Activated CD4-positive, alpha-beta T cell treated with anti-CD3 and anti-CD28 coated beads for 24 hours (primary cell): ENCODE measurements around the gene GPLD1.

Source experiments
- DNase-seq, 2 donors: peaks; one replicate each; pipeline ENCODE4 v3.0.0-alpha.2; 2020; ENCODE audit warnings: low read depth in 2 of 2

Gene GPLD1

DNA sequence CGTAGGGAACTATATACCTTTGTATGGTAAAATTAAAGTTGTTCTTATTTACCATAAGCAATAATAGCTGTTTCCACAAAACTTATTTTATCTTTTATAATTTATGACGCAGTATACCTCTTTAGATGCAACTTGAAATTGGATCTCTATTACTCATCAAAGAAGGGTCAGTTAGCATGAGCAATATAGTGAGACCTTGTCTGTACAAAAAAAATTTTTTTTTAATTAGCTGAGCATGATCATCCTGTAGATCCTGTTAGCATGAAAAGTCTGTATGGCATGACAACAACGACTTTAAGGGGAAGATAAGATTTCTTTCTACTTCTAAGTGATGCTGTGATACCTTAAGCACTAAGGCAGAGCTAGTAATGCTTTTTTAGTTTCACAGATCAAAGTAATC lies 11.3 kb upstream of the GPLD1 start:
- no peak for DNase-seq

DNA sequence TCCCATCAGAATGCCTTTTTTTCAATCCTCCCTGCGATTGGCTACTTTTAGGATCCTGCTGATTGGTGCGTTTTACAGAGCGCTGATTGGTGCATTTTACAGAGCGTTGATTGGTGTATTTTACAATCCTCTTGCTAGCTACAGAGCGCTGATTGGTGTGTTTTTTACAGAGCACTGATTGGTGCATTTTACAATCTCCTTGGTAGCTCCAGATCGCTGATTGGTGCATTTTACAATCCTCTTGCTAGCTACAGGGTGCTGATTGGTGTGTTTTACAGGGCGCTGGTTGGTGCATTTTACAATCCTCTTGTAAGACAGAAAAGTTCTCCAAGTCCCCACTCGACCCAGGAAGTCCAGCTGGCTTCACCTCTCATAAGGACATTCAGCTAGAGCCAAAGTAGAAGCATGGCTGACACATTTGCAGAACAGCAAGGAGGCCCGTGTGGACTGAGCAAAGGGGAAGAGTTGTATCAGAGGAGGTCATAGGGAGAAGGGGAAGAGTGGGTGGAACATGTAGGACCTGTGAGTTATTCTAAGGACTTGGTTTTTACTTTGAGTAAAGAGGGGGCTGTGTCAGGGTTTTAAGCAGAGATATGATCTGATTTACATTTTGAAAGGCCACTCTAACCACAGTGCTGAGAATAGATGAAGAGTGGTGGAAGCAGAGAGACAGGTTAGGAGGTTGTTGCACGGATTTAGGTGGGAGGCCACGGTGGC lies 8.0 kb upstream of the GPLD1 start:
- DNase-seq, result no peak

DNA sequence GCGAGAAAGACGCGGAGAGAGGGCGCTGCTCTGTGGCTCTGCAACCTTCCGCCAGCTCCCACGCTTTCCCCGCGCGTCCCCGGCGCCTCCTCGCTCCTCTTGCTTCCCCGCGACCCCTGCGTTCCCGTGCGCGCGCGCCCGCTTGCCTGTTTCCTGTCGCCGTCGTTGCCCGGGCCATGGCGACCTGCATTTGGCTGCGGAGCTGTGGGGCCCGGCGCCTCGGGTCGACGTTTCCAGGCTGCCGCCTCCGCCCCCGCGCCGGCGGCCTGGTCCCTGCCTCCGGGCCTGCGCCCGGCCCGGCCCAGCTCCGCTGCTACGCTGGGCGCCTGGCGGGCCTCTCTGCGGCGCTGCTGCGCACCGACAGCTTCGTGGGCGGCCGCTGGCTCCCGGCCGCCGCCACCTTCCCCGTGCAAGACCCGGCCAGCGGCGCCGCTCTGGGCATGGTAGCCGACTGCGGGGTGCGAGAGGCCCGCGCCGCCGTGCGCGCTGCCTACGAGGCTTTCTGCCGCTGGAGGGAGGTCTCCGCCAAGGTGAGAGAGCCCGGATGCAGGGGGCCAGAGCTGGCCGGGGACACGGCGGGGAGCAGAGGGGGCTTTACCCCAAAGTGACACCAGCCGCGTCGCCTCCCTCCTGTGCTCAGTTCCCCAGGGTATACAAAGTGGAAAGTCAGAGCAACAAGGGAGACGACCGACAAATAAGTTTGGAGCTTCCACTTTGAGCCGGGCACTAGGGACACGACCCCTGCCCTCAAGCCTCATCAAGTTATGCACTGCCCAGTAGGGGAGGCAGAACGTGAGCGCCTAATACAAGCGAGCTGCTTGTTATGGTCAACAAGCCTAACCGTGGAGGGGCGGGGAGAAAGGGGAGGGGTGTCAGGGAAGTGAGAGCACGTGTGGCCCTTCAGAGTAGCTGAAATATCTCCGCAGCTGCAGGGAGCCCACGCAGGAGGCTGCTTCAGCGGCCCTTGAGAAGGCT lies 5.7 kb upstream of the GPLD1 start, which contains the start of gene ALDH5A1:
Gene ALDH5A1, plus strand, starts transcription at position 149 of the 975 bp plus-strand sequence. Its CDS starts 28 bp downstream, at position 177.
- DNase-seq, result peak; percentile 67 to 75

DNA sequence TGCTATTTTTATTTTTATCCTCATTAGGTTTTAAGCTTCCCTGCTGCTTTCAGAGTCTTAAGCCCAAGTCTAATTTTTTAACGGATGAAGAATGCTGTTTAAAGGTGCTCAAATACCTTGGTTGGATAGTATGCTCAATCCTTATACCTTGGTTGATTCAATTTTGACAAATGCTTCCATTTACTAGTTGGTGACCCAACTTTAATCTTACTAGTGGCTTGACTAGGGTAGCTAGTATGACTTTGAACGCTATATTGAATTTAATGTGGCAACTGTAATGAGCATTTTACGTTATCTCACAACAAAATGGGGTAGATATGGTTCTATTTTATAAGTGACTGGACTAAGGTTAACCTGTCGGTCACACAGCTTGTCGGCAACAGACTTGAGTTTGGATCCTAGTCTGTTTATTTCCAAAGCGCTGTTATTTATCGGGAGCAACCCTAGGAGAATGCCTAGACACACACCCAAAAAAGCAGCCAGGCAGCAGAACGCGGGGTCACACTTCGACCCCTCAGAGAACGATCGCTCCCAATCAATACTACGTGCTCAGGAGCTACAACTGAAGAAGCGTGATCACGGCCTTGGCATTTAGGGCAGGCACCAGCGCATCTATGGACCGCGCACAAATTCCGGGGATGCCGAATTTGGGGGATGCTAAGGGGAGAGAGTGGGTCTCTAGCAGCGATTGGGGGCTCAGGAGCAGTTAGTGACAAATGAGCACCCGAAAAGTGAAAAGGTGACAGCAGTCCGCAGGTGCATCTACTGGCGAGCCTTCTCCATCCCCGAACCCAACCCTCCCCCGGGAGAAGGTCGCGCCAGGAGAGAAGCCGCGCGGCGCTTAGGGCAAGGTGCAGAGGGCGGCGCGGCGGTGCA lies 4.8 kb upstream of the GPLD1 start:
- DNase-seq, result no peak

DNA sequence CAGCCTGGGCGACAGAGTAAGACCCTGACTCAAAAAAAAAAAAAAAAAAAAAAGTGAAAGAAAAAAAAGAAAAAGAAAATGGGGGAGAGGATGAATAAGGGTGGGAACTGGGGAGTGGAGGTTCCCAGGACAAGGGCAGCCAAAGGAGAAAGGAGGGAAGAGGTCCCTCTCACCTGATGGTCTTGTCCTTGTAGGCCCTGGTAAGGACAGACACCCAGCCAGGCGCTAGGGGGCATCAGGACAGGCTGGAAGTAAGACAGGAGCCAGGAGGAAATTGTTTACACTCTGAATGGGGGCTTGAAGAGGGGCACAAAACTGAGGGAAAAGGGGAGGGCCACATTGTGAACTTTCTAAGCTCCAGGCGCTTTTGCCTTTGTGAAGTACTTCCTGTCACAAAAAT lies 3.1 kb upstream of the GPLD1 start:
- DNase-seq, result no peak

DNA sequence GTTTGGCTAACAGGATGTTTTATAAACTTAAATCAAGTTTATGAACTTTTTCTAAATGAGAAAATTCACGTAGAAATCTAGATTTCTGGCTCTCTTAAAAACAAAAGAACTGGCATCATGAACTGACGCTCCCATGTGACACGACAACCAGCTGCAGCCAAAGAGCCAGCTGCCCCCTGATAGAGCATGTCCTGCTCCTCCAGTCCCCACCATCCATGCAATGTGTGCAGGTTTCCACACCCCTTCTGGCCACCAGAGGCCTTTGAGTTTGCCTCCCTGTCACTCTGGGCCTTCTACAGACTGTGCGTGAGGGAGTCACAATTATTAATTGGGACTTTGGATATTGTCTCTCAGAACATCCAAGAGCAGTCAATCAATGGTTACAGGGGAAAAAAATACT lies 1.6 kb upstream of the GPLD1 start:
- no peak for DNase-seq

DNA sequence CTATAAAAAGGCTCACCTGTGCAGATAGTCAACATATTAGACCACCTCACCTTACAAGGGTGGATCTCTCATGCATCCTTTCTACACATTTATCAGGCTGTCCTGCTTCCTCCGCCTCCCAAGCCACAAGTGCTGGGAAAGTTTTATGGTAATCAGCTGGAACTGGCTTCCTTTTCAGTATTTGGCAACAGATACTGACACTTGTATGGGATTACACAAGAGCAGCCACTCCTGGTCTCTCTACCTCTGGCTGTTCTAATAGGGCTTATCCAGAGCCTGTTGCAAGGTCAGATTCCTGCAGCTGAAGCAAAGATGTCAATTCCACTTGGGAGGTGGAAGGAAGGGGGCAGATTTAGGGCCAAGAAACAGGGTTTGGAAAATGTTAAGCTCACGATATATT lies 503 bp upstream of the GPLD1 start:
- DNase-seq, result no peak

DNA sequence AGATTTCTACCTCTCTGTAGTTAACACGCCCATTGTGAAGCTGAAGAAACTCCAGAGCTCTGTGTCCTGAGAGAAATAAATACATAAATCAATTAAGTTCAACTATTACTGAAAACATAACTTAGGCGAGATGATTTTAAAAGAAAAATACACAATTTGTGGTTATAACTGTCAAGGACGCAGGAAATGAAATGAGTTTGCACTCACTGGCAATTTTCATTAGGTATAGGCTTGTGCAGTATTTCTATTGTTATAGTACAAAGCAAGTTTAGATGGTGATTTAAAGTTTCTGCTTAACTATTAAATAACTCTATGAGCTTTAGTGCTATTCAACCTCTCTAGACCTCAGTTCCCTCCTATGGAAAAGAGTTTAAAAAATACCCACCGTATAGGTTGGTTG lies 3.3 kb downstream of the GPLD1 start:
- no peak for DNase-seq

DNA sequence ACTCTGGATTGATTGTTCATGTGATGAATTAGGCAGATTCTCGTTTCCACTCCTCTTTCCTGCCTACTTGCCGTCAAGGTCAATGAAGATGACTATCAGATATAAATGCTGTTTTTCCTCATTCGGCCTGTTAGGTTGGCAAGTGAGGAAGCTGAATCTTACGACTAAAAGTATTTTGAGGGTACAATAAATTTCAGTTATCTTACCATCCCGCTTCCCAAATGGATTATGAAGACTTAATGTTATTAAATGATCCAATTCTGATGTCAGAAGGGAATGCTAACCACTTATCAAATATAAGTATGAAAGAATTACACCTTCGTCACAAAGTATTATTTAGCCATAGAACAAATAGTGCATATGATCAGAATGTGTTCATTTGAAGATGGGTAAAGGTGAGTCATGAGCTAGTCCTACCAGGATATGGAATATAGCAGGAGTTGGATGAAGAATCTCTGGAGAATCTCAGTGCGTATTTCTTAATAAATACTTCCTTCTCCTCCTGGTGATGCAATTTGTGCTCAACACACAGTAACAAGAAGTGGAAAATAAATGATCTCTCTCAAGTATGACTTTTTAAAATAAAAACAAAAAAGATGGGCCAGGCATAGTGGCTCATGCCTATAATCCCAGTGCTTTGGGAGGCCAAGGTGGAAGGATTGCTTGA lies 4.6 kb downstream of the GPLD1 start:
- DNase-seq, result no peak

DNA sequence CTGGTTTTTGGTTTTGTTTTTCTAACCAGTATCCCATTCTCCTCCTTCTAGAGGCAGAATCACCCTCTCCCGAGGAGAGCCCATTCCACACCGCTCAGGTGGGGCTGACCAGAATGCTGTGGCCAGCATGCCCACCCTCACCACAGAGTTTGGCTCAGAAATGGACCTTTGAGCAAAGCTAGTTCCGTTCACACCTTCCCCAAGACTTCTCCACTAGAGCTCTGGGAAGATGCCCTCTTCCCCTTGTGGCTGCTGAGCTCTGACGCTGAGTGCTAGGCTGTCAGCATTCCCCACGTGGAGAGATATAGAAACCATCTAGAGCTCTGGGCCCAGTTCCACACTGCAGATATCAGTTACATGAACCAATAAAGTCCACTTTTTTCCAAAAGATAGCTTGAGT lies 7.9 kb downstream of the GPLD1 start:
- DNase-seq, result no peak

DNA sequence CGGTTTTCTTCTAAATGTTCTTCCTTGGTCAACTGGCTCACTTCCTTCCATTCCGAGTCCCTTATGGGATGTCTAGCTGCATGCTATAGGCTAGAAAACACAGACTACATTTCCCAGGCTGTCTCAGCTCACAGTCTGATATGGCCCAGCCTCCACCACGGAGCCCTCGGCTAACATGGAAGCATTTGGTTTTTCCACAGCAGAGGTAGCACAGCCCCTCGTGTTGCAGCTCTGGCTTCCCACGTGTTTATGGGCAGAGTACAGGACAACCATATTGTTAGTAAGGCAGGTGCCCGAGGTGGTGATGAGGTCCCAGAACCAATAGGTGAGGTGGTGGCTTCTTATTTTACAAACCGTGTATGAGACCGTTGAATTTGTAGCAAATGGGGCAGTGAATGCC lies 8.7 kb downstream of the GPLD1 start:
- no peak for DNase-seq

DNA sequence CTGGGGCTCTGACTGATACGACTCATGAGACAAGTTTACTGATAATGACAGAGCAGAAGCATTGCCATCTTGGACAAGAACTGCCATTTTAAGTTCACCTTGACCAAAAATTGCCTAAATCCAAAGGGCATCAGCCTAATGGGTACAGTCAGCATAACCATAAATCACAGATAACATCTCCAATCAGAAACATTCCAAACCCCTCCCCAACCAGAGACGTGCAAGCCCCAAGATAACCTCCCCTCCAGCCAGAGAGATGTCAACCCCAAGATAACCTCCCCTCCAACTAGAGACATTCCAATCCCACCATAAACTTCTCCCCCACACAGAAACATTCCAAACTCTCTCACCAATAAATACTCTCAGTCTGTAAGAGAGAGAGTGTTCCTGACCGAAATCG lies 10.5 kb downstream of the GPLD1 start:
- DNase-seq, result no peak

DNA sequence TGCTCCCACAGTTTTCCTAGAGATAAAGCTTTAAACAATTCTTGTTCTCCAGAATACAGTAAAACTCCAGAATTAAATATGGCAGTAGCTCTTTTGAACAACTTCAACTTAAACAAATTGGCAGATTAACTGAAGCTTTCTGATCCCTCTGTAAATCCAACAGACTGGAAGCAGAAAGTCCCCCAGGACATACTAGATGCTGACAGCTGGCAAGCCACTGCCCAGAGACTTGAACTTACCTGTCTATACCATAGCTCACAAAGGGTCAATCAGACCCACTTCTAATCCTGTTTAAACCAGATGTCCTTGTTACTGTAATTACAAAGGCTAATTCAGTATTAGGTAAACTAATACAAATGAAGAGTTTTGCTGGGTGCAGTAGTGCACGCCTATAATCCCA lies 12.3 kb downstream of the GPLD1 start:
- DNase-seq, result no peak

DNA sequence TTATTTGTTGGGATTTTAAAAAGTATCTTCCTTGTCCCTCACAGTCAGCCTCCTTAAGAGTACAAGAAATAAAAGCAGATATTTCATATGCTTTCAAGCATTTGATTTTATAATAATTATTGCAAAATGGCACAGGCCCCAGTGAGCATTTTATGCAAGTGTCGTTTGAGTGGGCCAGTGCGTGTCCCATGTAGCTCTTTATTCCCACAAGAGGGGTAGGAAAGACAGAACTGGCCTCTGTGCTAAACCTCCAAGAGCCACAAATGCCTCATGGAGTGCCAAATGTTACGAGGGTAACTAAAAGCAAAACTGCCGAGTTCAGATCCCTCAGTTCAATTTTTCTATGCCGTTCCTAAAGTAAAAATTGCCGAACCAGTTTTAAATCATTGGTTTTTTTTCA lies 12.7 kb downstream of the GPLD1 start:
- no peak for DNase-seq

DNA sequence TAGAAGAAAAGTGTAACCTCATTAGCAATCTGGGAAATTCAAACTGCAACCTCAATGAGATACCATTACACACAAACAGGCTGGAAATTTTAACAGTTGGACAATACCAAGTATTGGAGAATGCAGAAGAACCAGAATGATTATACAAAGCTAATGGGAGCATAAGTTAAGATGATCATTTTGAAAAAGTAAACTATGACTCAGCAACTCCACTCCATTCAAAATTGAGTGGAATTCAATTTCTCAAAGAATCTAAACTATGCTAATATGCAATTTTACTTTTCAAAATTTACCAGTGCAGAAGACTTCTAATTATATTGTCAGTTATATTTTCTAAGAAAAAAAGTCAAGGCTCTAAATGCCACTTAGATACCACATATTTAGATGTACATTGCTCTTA lies 17.2 kb downstream of the GPLD1 start:
- DNase-seq, result no peak

DNA sequence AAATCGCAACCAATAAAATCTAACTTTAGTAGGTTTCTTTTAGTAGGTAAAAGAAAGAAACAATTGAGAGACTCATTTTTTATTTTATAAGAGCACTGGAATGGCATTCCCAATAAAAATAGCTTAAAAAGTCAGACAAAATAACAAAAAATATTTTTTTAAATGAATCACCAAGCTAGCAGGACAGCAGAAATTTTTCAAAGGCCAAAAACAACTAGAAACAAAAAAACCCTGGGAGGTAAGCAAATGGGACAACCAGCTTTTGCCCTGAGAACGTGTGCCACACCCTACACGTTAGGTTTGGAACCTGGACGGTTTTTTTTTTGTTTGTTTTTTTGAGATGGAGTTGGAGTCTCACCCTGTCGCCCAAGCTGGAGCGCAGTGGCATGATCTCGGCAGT lies 19.6 kb downstream of the GPLD1 start:
- no peak for DNase-seq

DNA sequence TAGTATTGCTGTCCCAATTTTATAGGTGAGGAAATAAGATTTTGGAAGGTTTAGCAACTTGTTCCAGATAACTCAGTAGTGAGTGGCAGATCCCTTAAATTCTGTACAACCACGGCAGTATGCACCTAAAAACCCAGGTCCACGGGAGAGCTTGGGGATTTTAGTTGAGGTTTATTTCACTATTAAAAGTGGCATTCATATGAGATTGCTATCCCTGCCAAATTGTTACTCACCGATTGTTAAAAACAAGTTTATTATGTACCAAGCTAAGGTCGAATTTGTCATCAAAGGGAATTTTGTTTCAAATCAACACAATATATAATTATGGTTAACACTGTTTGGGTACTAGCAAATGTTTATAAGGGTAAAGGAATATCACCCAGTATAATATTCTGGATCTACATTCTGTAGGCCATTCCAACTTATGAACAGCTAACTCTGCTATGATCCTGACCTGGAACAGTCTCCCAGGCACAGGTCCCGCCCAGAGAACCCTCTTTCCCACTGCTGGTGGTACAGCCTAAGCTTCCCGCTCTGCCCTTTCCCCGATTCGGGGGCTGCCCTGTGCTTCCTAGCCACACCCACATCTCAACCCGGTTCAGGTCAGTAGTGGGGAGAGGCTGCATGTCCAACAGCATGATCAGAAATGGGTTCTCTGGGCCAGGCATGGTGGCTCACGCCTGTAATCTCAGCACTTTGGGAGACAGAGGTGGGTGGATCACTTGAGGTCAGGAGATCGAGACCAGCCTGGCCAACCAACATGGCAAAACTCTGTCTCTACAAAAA lies 24.9 kb downstream of the GPLD1 start:
- DNase-seq, result no peak

DNA sequence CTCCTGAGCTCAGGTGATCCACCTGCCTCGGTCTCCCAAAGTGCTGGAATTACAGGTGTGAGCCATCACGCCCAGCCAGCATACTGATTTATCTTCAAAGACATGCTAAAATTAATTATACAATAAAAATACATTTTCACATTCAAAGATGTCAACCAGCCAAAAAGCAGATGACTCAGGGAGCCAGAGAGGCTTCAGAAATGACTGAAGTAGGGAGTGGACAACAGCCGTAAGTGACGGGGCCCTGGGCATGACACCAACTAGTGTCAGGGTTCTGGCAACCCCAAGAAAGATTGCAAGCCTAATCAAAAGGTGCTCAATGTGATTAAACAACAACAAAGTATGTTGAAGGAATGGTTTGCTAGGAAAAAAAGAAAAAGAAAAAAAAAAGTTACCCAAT lies 28.4 kb downstream of the GPLD1 start:
- no peak for DNase-seq

DNA sequence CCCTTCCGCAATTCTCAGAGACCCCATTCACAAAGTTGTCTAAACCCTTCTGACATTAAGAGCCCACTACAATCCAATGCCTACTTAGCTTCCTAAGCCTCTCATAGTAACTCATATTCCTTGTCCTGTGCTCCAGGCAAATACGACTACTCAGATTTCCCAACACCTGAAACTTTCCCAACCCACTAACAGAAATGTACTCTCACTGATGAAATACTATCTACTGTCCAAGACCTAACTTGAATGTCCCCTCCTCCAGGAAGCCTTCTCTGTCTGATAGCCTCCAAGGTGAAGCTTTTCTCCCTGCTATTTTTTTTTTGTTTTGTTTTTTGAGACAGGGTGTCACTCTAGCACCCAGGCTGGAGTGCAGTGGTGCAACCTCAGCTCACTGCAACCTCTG lies 30.4 kb downstream of the GPLD1 start:
- no peak for DNase-seq

DNA sequence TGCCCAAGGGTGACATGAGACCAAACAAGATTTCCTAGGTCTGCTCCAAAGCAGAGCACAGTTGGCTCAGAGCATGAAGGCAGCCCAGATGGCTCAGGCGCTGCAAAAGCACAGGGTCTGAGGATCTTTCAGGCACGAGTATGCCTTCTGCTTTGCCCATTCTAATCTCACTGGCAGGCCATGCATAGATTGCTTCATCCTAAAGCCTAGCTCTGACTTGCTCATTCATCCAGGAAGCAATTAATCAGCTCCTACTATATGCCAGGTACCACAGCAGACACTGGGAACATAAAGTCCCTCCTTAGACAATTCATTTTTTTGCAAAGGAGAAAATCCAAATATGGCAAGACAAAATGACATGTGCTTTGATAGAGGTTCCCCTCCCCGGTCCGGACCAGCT lies 31.2 kb downstream of the GPLD1 start:
- DNase-seq, result no peak

DNA sequence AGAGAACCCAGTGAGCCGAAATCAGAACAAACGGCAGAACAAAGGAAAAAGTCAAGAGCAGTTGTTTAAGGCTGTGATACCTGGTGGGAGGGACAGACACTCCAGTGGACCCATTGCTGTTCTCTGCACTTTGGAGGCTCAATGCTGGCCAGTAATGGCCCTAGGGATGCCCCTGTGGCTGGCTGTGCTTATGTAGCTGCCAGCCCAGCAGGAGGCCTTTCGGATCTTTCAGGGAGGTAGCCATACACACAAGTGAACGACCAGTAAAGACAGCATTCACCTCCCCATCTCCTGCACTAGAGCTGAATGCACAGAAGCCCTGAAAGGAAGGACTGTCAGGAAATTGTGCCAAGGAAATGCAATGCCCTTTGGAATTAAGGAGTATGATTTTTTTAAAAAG lies 34.3 kb downstream of the GPLD1 start:
- no peak for DNase-seq
